Breast epithelium (tissue), 3 donors: ENCODE measurements around the gene SEPTIN8.

ENCODE experiments used
- CTCF ChIP-seq, 3 donors: fragments of 450-650 bp; IDR thresholded peaks; one replicate each; pipeline ENCODE4 v1.5.1; 2016 to 2017; ENCODE audit warnings: antibody characterized with exemption in 3 of 3, mild to moderate bottlenecking in 3 of 3, moderate library complexity in 3 of 3
- POLR2AphosphoS5 ChIP-seq, 3 donors: sonication (generic); formaldehyde crosslinking; IDR thresholded peaks; one replicate each; pipeline ENCODE4 v1.6.1; 2017; ENCODE audit warnings: antibody characterized with exemption in 3 of 3

- TF ChIP-seq POLR2AphosphoS5 (IDR thresholded peaks at IDR 0.05) (no peak), CTCF (IDR thresholded peaks at IDR 0.05) (no peak)
These were observed 18.6 kb downstream of the SEPTIN8 start for GRCh38 chr5:132758451-132758850.
